Measurements from ENCODE around the gene RBM20. TPM values are rescaled to one million over a fixed set of nuclear protein-coding genes. Genes with fewer than 3 reads are reported as not detected.

Gene RBM20
- polyA plus RNA-seq (2011; rRNA removed) (1.5 and 2.0 TPM in 2 replicates), polyA plus RNA-seq (2017; fragmentation: RNase III; extraction: RNeasy Plus Mini Kit Qiagen cat#74134 plus additional on column Dnase treatment) (1.7 to 2.0 TPM (median 1.8 TPM) in 3 replicates), polyA minus RNA-seq (2011; rRNA and poly(A)+ RNA removed) (3.6 and 3.7 TPM in 2 replicates)
- 0.34 and 0.44 TPM in 2 replicates for polyA plus RNA-seq (2012; cell fraction: cytosol; rRNA removed)
- 2.1 and 2.6 TPM in 2 replicates for polyA plus RNA-seq (2012; cell fraction: nucleus; rRNA removed)

DNA sequence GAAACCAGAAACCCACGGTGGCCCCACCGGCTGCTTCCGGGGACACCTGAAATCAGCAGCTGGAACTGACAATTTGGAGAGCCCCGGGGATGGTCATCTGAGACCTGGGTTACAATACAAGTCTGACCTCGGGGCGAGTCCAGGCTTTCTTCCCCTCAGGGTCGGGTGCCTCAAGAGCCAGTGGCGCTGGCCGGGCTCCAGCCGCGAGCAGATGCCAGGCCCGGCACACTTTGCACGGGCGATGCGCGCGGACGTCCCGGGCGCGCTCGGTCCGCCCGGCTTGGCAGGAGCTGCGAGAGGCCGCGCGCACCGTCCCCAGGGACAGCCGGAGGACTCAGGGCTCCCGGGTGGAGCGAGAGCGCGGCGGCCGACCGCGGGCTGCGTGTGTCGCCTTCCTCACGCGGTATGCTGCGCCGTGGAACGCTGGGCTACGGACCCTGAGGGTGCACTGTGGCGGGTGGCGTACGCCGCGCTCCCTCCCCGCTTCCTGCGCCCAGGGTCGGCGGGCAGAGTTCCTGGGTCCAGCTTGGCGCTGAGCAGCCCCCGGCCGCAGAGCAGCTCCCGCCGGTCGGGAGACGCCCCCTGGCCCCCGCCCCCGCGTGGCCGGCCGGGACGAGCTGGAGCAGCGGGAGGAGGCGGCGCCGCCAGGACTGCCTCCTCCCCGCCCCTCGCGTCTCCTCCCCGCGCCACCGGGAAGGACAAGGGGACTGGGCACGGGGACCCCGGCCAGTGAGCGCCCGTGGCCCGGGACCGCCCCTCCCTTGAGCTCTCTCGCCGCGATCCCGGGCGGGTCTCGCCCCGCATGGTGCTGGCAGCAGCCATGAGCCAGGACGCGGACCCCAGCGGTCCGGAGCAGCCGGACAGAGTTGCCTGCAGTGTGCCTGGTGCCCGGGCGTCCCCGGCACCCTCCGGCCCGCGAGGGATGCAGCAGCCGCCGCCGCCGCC, at the start of gene RBM20:
Gene RBM20 (plus strand): TSS at position 684 of the 945 bp plus-strand sequence. CDS start 119 bp downstream, at position 803.
- Histone ChIP-seq H3K4me1 (peaks cover 63% of the 10 kb centered on the region), H3K4me2 (peak within 1 kb of the TSS; percentile 77), H3K27ac (peak within 1 kb of the TSS; percentile 73 to 93), H3K9me3 (no peaks in the 10 kb centered on the region), H3K4me3 (peak within 1 kb of the TSS; percentile 69)
- POLR2A ChIA-PET = interaction anchor here (0.7 to 1.0 kb wide), 2 partner anchors 29 to 275 kb away, joined by 3 read pairs; partner anchors contain the start of genes BBIP1 and SHOC2
- 3% methylated on average over 24 of the region's 106 CpGs for WGBS (ENCODE audit: missing lambda C conversion rate)
- FAIRE-seq = no peak
- TF ChIP-seq JUN (IDR thresholded peaks at IDR 0.05) (peak in 1 of 2 experiments; percentile 46; a peak in 2 of 5 replicates), HDAC2 (IDR thresholded peaks at IDR 0.05) (peak; percentile 69; the same call in 1 of the 2 replicates), RNF2 (IDR thresholded peaks at IDR 0.05; ENCODE audit: borderline replicate concordance, low read depth) (no peak), POLR2A (IDR thresholded peaks at IDR 0.05; ENCODE audit: low read length) (peak; percentile 27)
- TF ChIP-seq, protein P1, sequence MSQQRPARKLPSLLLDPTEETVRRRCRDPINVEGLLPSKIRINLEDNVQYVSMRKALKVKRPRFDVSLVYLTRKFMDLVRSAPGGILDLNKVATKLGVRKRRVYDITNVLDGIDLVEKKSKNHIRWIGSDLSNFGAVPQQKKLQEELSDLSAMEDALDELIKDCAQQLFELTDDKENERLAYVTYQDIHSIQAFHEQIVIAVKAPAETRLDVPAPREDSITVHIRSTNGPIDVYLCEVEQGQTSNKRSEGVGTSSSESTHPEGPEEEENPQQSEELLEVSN (IDR thresholded peaks at IDR 0.05; ENCODE audit: borderline replicate concordance, low read depth) = 0 out of 2 replicates have a peak, but pooled peaks have one; percentile 29
- TF ChIP-seq, protein P2, sequence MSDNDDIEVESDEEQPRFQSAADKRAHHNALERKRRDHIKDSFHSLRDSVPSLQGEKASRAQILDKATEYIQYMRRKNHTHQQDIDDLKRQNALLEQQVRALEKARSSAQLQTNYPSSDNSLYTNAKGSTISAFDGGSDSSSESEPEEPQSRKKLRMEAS (IDR thresholded peaks at IDR 0.05) = peak; percentile 63
- CTCF ChIA-PET = interaction anchor here (0.8 to 2.1 kb wide), 9 partner anchors 11 to 35 kb away, joined by 3 to 11 read pairs (median 4); no protein-coding TSS in a partner anchor
- peak in 1 of 2 experiments; percentile 56 for DNase-seq (ENCODE audit: low read depth in 1 of 2, low spot score in 1 of 2)
- peak; percentile 76 to 86 for ATAC-seq

- Histone ChIP-seq H3K4me2 (no peak overlapping the region), H3K9me3 (no peaks in the 10 kb centered on the region), H3K4me1 (peaks cover 3% of the 10 kb centered on the region; the same call in 1 of the 3 replicates), H3K4me3 (no peak overlapping the region), H3K27ac (no peak overlapping the region)
- ATAC-seq (no peak), FAIRE-seq (no peak), DNase-seq (ENCODE audit: low read depth in 1 of 2, low spot score in 1 of 2) (no peak)
- WGBS (ENCODE audit: missing lambda C conversion rate) = 86% methylated on average over 2 of the region's 2 CpGs
- TF ChIP-seq BHLHE40 (IDR thresholded peaks at IDR 0.05; ENCODE audit: low read depth, low read length) (no peak), POLR2AphosphoS2 (conservative IDR thresholded peaks at IDR 0.05; ENCODE audit: low read length) (0 out of 2 replicates have a peak, but pooled peaks have one; percentile 53)
- CTCF ChIA-PET = interaction anchor here (0.8 to 3.9 kb wide), 5 partner anchors 11 to 291 kb away, joined by 3 to 44 read pairs (median 5); partner anchors contain the start of gene SMNDC1
- POLR2A ChIA-PET = interaction anchor here (1.6 kb wide), 1 partner anchor 293 kb away, joined by 6 read pairs; the partner anchor contains the start of gene SMNDC1
Measured at GRCh38 chr10:110597476-110597875, 46.7 kb upstream of the RBM20 start.

DNA sequence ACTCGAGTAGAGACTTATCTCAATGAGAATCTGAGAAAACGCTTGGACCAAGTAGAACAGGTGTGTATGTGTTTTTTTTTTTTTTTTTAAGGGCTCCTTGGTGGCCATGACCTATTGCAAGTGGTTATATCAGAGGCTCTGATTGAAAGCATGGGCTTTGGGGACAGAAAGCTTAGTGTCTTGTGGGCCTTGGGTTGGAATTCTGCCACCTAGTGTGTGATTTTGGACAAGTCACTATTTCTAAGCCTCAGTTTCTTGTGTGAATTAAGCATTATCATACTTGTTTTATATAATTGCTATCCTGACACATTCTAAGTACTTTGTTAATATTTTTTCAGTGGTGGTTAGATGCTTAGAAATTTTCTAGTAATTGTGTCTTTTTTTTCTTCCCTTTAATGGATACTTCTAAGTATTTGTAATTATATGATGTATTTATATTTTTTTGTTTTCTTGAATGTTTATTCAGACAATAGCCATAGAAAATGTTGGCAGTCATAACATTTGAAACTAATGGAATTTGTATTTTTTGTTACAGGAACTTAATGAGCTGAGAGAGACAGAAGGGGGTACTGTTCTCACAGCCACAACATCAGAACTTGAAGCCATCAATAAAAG, 43.5 kb upstream of the RBM20 start:
- 45% methylated on average over 2 of the region's 2 CpGs for WGBS (ENCODE audit: missing lambda C conversion rate)
- TF ChIP-seq RAD21 (conservative IDR thresholded peaks at IDR 0.05 in 1 of 2, IDR thresholded peaks at IDR 0.05 in 1 of 2) (peak; percentile 65), KDM1A (IDR thresholded peaks at IDR 0.05; ENCODE audit: low read depth) (no peak), CTCF (IDR thresholded peaks at IDR 0.05) (peak; percentile 82), SMC3 (IDR thresholded peaks at IDR 0.05) (peak; percentile 84), EHF (CRISPR knock-in tag; IDR thresholded peaks at IDR 0.05) (no peak)
- ATAC-seq (peak; percentile 71 to 91; a peak in 5 of 6 replicates), FAIRE-seq (no peak), DNase-seq (ENCODE audit: low read depth in 1 of 2, low spot score in 1 of 2) (peak; percentile 27 to 82)
- Histone ChIP-seq H3K9me3 (no peaks in the 10 kb centered on the region), H3K4me1 (peaks cover 3% of the 10 kb centered on the region; the same call in 1 of the 3 replicates), H3K27ac (peak overlapping the region in 1 of 2 experiments; percentile 22; a peak in 1 of 6 replicates), H3K4me2 (no peak overlapping the region), H3K4me3 (no peak overlapping the region)
- CTCF ChIA-PET = interaction anchor here (0.9 to 3.9 kb wide), 18 partner anchors 8 to 294 kb away, joined by 3 to 44 read pairs (median 7); partner anchors contain the start of gene SMNDC1
- POLR2A ChIA-PET = interaction anchor here (1.0 kb wide), 2 partner anchors 33 to 296 kb away, joined by 3 to 4 read pairs; partner anchors contain the start of genes SMC3 and SMNDC1

Data from A549 (cell line).